Esophagus squamous epithelium (tissue), 5 donors: ENCODE data around the gene VIM. TPM values are rescaled to one million over a fixed set of nuclear protein-coding genes. Genes with fewer than 3 reads are reported as not detected.

Source experiments
- DNase-seq: peaks from one replicate; lab custom pipeline; 2025; lab: John Stamatoyannopoulos, UW
- H3K27ac ChIP-seq, 4 donors: fragments of 200-600 bp; sonication (generic); one replicate each; pipeline ENCODE4 v1.5.1; 2016 to 2019; ENCODE audit warnings: mild to moderate bottlenecking in 1 of 4
- H3K27me3 ChIP-seq, 4 donors: fragments of 200-600 bp; sonication (generic); 1 replicate in 3 of 4; 2 replicates in 1 of 4; pipeline versions ENCODE4 v1.5.1 to v1.6.0; 2017 to 2021; ENCODE audit warnings: antibody characterized with exemption in 1 of 4
- H3K36me3 ChIP-seq, 3 donors: fragments of 200-600 bp; sonication (generic); one replicate each; pipeline ENCODE4 v1.5.1; 2016 to 2019
- H3K4me1 ChIP-seq, 3 donors: fragments of 200-600 bp; sonication (generic); one replicate each; pipeline ENCODE4 v1.5.1; 2017 to 2019
- H3K4me3 ChIP-seq, 4 donors: fragments of 200-600 bp; sonication (generic); 1 replicate in 3 of 4; 2 replicates in 1 of 4; pipeline ENCODE4 v1.5.1; 2016 to 2019; ENCODE audit warnings: mild to moderate bottlenecking in 2 of 4, moderate library complexity in 1 of 4
- H3K9me3 ChIP-seq, 3 donors: fragments of 200-600 bp; sonication (generic); one replicate each; pipeline ENCODE4 v1.5.1; 2016 to 2019
- POLR2A ChIP-seq, 4 donors: fragments of 450-650 bp; IDR thresholded peaks; one replicate each; pipeline ENCODE4 v1.6.1; 2017; ENCODE audit warnings: antibody characterized with exemption in 4 of 4, mild to moderate bottlenecking in 4 of 4, moderate library complexity in 3 of 4
- WGBS, 2 donors: methylation state at CpG; one replicate each; pipeline ENCODE4 v1.1.5; 2018; 5-methylcytosine and 5-hydroxymethylcytosine counted together
- intact Hi-C: fragments of 100-400 bp; cut with DNase I; formaldehyde crosslinking; loops from one replicate; pipeline ENCODE4 v1.15.0; 2022
- total RNA-seq, 4 donors: library from RNA; depleted of rRNA; stranded (reverse); fragments of >200 nt; gene quantifications; one replicate each; pipeline ENCODE4 v1.1.0, GENCODE V29; 2016
- TF ChIP-seq, protein P1 (sequence below), 6 experiments: fragments of 450-650 bp in 4 of 6; fragments of 200-600 bp in 2 of 6; sonication (generic) in 2 of 6; IDR thresholded peaks; one replicate each; pipeline ENCODE4 v1.5.1; 2016 to 2019; ENCODE audit warnings: antibody characterized with exemption in 6 of 6, mild to moderate bottlenecking in 4 of 6, moderate library complexity in 4 of 6
- donor health status: DM: yes; HTN: yes; CAD: no.

The VIM gene
- total RNA-seq, 4 donors from 2014 or later = 55.2 to 1,252 (median 375) TPM

DNA sequence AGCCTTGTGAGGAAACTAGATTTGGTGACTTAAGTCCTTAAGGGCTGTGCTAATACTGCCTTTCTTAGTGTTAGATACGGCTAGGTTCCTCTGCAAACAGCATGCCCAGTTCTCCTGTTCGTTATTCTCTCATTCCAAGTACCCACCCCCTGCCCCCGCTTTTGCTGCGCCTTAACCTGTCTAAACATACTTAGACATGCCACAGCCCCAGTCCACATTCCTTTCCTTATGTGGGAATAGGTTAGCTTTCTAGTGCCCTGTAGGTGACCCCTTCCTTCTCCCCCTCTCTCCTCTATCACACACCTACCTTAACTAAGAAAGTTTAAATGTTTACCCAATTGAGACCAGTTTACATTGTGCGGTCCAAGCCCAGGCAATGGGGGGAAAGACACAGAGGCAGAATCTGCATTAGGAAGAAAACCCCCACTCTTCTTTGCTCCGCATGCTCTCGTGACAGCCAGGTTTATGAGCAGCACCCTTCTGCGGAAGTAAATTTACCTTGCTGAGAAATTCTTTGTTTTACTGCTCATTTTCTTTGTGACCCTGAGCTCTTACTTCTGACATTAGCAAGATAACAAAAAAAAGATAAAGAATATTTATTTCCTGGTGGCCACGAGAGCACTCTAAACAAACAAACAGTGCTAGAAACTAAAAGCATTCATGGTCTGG lies 48.8 kb downstream of the VIM start:
- 62 to 78% methylated on average over 9 of the region's 9 CpGs for WGBS, 2 donors
- Histone ChIP-seq H3K27ac (no peak overlapping the region), H3K27me3 (no peaks in the 10 kb centered on the region), H3K36me3 (no peaks in the 10 kb centered on the region), H3K4me1 (no peaks in the 10 kb centered on the region), H3K4me3 (no peak overlapping the region), H3K9me3 (peaks cover 0 to 8% (median 0%) of the 10 kb centered on the region in 3 donors)
- no peak for DNase-seq
- intact Hi-C loops = no loop called here
- TF ChIP-seq, protein P1, sequence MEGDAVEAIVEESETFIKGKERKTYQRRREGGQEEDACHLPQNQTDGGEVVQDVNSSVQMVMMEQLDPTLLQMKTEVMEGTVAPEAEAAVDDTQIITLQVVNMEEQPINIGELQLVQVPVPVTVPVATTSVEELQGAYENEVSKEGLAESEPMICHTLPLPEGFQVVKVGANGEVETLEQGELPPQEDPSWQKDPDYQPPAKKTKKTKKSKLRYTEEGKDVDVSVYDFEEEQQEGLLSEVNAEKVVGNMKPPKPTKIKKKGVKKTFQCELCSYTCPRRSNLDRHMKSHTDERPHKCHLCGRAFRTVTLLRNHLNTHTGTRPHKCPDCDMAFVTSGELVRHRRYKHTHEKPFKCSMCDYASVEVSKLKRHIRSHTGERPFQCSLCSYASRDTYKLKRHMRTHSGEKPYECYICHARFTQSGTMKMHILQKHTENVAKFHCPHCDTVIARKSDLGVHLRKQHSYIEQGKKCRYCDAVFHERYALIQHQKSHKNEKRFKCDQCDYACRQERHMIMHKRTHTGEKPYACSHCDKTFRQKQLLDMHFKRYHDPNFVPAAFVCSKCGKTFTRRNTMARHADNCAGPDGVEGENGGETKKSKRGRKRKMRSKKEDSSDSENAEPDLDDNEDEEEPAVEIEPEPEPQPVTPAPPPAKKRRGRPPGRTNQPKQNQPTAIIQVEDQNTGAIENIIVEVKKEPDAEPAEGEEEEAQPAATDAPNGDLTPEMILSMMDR (IDR thresholded peaks at IDR 0.05) = no peak
- TF ChIP-seq POLR2A (IDR thresholded peaks at IDR 0.05) = no peak

DNA sequence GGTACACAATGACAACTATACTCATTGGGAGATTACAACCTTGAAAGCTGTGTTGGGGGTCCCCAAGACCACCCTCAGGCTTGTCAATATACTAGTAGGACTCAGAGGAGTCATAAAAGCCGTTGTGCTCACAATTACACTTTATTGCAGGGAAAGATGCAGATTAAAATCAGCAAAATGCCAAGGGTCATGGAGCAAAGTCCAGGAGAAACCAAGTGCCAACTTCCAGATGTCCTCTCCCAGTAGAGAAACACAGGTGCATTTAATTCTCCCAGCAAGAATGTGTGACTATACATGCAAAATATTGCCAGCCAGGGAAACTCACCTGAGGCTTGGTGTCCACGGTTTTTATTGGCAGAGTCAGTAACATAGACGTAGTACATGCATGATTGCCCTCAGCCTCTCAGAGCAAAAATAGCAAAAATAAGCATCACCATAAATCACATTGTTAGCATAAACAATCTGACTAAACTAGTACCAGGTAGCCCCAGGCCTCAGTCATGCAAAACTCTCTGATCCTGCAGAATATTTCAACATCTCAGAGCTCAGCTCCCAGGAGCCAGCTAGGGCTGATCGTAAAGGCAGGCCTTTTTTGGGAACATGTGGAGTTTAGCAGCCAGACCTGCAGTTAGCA lies 50.7 kb downstream of the VIM start:
- 41 to 45% methylated on average over 4 of the region's 4 CpGs for WGBS, 2 donors
- H3K9me3 ChIP-seq = peaks cover 0 to 18% (median 8%) of the 10 kb centered on the region in 3 donors
- H3K4me1 ChIP-seq = no peaks in the 10 kb centered on the region
- DNase-seq = no peak
- intact Hi-C loops = no loop called here
- TF ChIP-seq POLR2A (IDR thresholded peaks at IDR 0.05) = no peak
- H3K27ac ChIP-seq = no peak overlapping the region
- H3K27me3 ChIP-seq = no peaks in the 10 kb centered on the region
- no peaks in the 10 kb centered on the region for H3K36me3 ChIP-seq
- H3K4me3 ChIP-seq = no peak overlapping the region

DNA sequence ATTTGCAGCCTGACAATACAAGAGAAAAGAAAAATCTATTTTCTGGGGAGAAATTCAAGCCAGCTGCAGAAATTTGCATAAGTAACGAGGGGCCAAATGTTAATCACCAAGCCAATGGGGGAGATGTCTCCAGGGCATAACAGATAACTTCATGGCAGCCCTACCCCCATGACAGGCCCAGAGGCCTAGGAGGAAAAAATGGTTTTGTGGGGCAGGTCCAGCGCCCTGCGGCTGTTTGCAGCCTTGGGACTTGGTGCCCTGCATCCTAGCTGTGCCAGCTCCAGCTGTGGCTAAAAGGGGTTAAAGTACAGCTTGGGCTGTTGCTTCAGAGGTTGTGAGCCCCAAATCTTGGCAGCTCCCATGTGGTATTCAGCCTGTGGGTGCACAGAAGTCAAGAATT lies 54.3 kb downstream of the VIM start:
- Histone ChIP-seq H3K27ac (no peak overlapping the region), H3K4me1 (no peaks in the 10 kb centered on the region), H3K27me3 (peaks cover 0 to 4% (median 0%) of the 10 kb centered on the region in 4 donors), H3K36me3 (no peaks in the 10 kb centered on the region), H3K9me3 (peaks cover 0 to 12% (median 8%) of the 10 kb centered on the region in 3 donors), H3K4me3 (no peak overlapping the region)
- 69 to 75% methylated on average over 3 of the region's 3 CpGs for WGBS, 2 donors
- no peak for TF ChIP-seq POLR2A (IDR thresholded peaks at IDR 0.05)
- TF ChIP-seq, protein P1 (IDR thresholded peaks at IDR 0.05) = no peak
- intact Hi-C loops = no loop called here
- no peak for DNase-seq

DNA sequence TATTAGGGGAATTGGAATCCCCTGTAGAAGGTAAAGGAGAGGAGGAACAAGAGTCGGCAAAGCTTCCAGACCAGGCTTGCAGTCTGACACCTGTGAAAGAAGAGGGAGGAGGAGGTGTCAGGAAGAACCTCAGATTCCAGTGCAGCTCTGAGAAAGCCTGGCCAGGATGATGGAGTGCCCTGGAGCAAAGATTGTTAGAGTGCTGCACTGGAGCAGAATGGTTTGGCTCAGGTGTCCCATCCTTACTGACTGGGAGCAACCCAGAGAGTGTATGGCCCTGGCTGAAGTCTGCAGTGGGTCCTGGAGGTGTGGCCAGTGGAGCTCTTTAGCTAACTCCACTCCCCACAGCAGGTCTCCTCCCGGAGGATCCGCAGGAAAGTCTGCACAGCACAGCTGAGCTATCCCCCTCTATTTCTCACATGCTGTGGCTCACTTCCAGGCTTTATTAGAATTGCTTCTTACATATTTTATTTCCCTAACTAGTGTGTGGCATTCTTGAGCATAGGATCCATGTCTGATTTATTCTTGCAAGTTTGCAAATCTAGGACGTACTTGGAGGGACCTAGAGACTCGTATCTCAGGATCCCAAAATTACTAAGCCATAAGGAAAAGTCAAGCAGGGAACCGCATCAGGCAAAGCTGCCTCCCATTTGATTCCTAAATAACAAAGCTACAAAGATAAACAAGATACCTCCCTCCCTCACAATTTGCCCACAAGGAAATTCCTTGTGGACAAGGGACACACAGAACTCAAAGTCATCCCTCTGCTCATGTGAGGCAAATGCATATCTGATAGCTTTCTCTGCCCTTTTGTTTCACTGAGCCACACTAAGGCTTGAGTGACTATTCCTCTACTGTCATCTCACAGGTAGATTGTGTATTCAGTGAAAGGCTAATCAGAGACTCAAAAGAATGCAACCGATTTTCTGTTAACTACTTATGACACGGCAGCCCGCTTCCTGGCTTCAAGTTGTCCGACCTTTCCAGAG lies 58.8 kb downstream of the VIM start:
- Histone ChIP-seq H3K27ac (no peak overlapping the region), H3K9me3 (peaks cover 0 to 11% (median 8%) of the 10 kb centered on the region in 3 donors), H3K27me3 (peaks cover 0 to 22% (median 0%) of the 10 kb centered on the region in 4 donors), H3K36me3 (no peaks in the 10 kb centered on the region), H3K4me1 (no peaks in the 10 kb centered on the region), H3K4me3 (no peak overlapping the region)
- TF ChIP-seq POLR2A (IDR thresholded peaks at IDR 0.05) = no peak
- TF ChIP-seq, protein P1 (IDR thresholded peaks at IDR 0.05) = no peak
- intact Hi-C loops = no loop called here
- no peak for DNase-seq
- 47 to 68% methylated on average over 8 to 9 of the region's 10 CpGs for WGBS, 2 donors

Other genes with a start within 250 kb of the VIM start
- gene CUBN, start 98.4 kb upstream of the VIM start, total RNA-seq = under 1 TPM; 0.15 to 0.83 (median 0.51) TPM
- gene TRDMT1, start 26.6 kb upstream of the VIM start, total RNA-seq = 1 to 10 TPM; 1.3 to 5.9 (median 2.6) TPM
- gene ST8SIA6, start 226.4 kb downstream of the VIM start, total RNA-seq = 1 to 10 TPM in 3 of 4 donors, under 1 TPM in 1; 0.53 to 2.3 (median 1.2) TPM